Spleen (tissue), 11 donors: ENCODE data around the gene DUSP2. TPM values are rescaled to one million over a fixed set of nuclear protein-coding genes. Genes with fewer than 3 reads are reported as not detected.

Experiments
- DNase-seq: peaks from one replicate; pipeline ENCODE4 v3.0.0-alpha.2; 2020
- H3K27ac ChIP-seq, 8 donors: fragments of 200-600 bp; sonication (generic) in 7 of 8; 1 replicate in 4 of 8; 2 replicates in 4 of 8; pipeline versions ENCODE4 v1.5.0 to v1.8.0; 2016 to 2021; ENCODE audit warnings: inconsistent platforms in 4 of 8, mild to moderate bottlenecking in 4 of 8, moderate library complexity in 1 of 8
- H3K27me3 ChIP-seq, 7 donors: fragments of 200-600 bp; sonication (generic) in 6 of 7; replicated peaks in 1 of 7; 1 replicate in 4 of 7; 2 replicates in 3 of 7; pipeline versions ENCODE4 v1.5.0 to v1.8.0; 2016 to 2021; ENCODE audit warnings: inconsistent platforms in 3 of 7, mild to moderate bottlenecking in 1 of 7
- H3K36me3 ChIP-seq, 6 donors: fragments of 200-600 bp; sonication (generic) in 5 of 6; 1 replicate in 4 of 6; 2 replicates in 2 of 6; pipeline versions ENCODE4 v1.5.0 to v1.8.0; 2016 to 2021; ENCODE audit warnings: inconsistent platforms in 2 of 6
- H3K4me1 ChIP-seq, 6 donors: fragments of 200-600 bp; sonication (generic) in 5 of 6; 1 replicate in 3 of 6; 2 replicates in 3 of 6; pipeline versions ENCODE4 v1.5.0 to v1.8.0; 2016 to 2021; ENCODE audit warnings: inconsistent platforms in 3 of 6
- H3K4me3 ChIP-seq, 8 donors: fragments of 200-600 bp; sonication (generic) in 7 of 8; 1 replicate in 4 of 8; 2 replicates in 4 of 8; pipeline versions ENCODE4 v1.5.0 to v1.8.0; 2016 to 2021; ENCODE audit warnings: inconsistent platforms in 4 of 8, mild to moderate bottlenecking in 4 of 8, moderate library complexity in 2 of 8
- H3K9me3 ChIP-seq, 8 donors: fragments of 200-600 bp; sonication (generic) in 7 of 8; 1 replicate in 4 of 8; 2 replicates in 4 of 8; pipeline versions ENCODE4 v1.5.0 to v1.8.0; 2016 to 2021; ENCODE audit warnings: inconsistent platforms in 4 of 8
- POLR2A ChIP-seq, 3 donors: fragments of 450-650 bp; IDR thresholded peaks; one replicate each; pipeline ENCODE4 v1.5.1; 2017; ENCODE audit warnings: antibody characterized with exemption in 3 of 3, mild to moderate bottlenecking in 1 of 3
- POLR2AphosphoS5 ChIP-seq, 3 donors: sonication (generic); formaldehyde crosslinking; IDR thresholded peaks; one replicate each; pipeline ENCODE4 v1.5.1; 2017; ENCODE audit warnings: antibody characterized with exemption in 3 of 3
- whole genome bisulfite sequencing, 5 donors: extraction: QIAGEN DNeasy Blood & Tissue Kit in 3 of 5; methylation state at CpG; one replicate each; pipeline versions ENCODE4 v1.1.5 to v1.1.7; 2013 to 2018; 5-methylcytosine and 5-hydroxymethylcytosine counted together
- intact Hi-C: fragments of 100-400 bp; cut with DNase I; formaldehyde crosslinking; loops from one replicate; pipeline ENCODE4 v1.15.0; 2023; ENCODE audit warnings: low total_unique reads
- polyA plus RNA-seq, 3 donors: library from polyadenylated mRNA; stranded (reverse); fragments of 200-250 nt; gene quantifications; one replicate each; pipeline ENCODE4 v1.2.1, GENCODE V29; 2013
- total RNA-seq, 7 donors: library from RNA; depleted of rRNA in 3 of 7; stranded (reverse); fragments of >200 nt in 3 of 7; fragmentation: NEBNext Ultra II Directional in 4 of 7; extraction: Animal tissue kit (Norgen Biotek cat#: 25700) in 4 of 7; gene quantifications; one replicate each; pipeline versions ENCODE4 v1.1.0 to v1.2.1, GENCODE V29; 2016 to 2021
- TF ChIP-seq, protein P1 (sequence below), 11 experiments: fragments of 200-600 bp in 7 of 11; fragments of 450-650 bp in 4 of 11; sonication (generic) in 4 of 11; IDR thresholded peaks in 8 of 11; conservative IDR thresholded peaks in 3 of 11; 1 replicate in 7 of 11; 2 replicates in 4 of 11; pipeline versions ENCODE4 v1.4.0 to v1.8.0; 2016 to 2021; ENCODE audit warnings: antibody characterized with exemption in 11 of 11, inconsistent platforms in 4 of 11, mild to moderate bottlenecking in 1 of 11
- donor health status: healthy with polysubstance abuse.
- donor health status: DM: no; HTN: no; CAD: no; lungs with moderate emphysema.
- donor health status: DM: no; HTN: no; CAD: no.
- donor health status: Bipolar disorder and iron deficiency.
- donor health status: healthy.
- donor health status: DM: no; HTN: no; CAD: no.
- donor health status: DM: yes; HTN: yes; CAD: no.

The DUSP2 gene
- total and polyA plus RNA-seq, 10 donors = 24.2 to 88.0 (median 46.3) TPM

GRCh38 chr2:96124406-96125265 is 20.6 kb downstream of the DUSP2 start:
- Histone ChIP-seq H3K27me3 (peaks cover 0 to 25% (median 0%) of the 10 kb centered on the region in 7 donors), H3K9me3 (no peaks in the 10 kb centered on the region), H3K27ac (no peak overlapping the region), H3K36me3 (no peaks in the 10 kb centered on the region), H3K4me3 (no peak overlapping the region), H3K4me1 (peaks cover 0 to 12% (median 0%) of the 10 kb centered on the region in 6 donors)
- DNase-seq = no peak
- intact Hi-C loops = no loop called here
- no peak for TF ChIP-seq POLR2A (IDR thresholded peaks at IDR 0.05)
- TF ChIP-seq POLR2AphosphoS5 (IDR thresholded peaks at IDR 0.05) = no peak
- TF ChIP-seq, protein P1, sequence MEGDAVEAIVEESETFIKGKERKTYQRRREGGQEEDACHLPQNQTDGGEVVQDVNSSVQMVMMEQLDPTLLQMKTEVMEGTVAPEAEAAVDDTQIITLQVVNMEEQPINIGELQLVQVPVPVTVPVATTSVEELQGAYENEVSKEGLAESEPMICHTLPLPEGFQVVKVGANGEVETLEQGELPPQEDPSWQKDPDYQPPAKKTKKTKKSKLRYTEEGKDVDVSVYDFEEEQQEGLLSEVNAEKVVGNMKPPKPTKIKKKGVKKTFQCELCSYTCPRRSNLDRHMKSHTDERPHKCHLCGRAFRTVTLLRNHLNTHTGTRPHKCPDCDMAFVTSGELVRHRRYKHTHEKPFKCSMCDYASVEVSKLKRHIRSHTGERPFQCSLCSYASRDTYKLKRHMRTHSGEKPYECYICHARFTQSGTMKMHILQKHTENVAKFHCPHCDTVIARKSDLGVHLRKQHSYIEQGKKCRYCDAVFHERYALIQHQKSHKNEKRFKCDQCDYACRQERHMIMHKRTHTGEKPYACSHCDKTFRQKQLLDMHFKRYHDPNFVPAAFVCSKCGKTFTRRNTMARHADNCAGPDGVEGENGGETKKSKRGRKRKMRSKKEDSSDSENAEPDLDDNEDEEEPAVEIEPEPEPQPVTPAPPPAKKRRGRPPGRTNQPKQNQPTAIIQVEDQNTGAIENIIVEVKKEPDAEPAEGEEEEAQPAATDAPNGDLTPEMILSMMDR (IDR thresholded peaks at IDR 0.05 in 8 of 11, conservative IDR thresholded peaks at IDR 0.05 in 3 of 11) = no peak
- WGBS, 5 donors = 88 to 95% (median 93%) methylated on average over 14 of the region's 14 CpGs

DNA sequence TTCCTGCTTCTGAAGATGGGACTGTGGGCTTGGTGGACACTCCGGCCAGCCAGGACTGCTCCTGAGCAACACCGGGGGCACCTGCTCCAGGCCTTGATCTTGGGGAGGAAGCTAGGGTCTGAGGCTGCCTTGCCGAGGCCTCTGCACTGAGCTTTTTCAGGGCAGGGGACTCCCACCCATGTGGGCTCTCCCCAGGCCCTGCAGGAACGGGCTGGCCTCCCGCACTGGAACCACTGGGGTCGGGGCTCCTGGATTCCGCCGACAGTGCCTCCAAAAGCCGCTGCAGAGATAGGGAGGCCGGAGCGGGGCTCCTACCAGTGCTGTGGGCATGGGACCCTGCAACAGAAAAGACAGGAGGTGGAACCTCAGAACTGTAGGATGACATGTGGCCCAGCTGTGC is 21.3 kb downstream of the DUSP2 start:
- Histone ChIP-seq H3K27me3 (peaks cover 0 to 32% (median 0%) of the 10 kb centered on the region in 7 donors), H3K9me3 (no peaks in the 10 kb centered on the region), H3K36me3 (no peaks in the 10 kb centered on the region), H3K4me3 (no peak overlapping the region), H3K4me1 (peaks cover 0 to 13% (median 0%) of the 10 kb centered on the region in 6 donors), H3K27ac (no peak overlapping the region)
- intact Hi-C loops = no loop called here
- DNase-seq = no peak
- 86 to 94% (median 92%) methylated on average over 3 to 11 of the region's 11 CpGs for WGBS, 5 donors
- no peak for TF ChIP-seq POLR2AphosphoS5 (IDR thresholded peaks at IDR 0.05)
- TF ChIP-seq, protein P1 (IDR thresholded peaks at IDR 0.05 in 8 of 11, conservative IDR thresholded peaks at IDR 0.05 in 3 of 11) = no peak
- TF ChIP-seq POLR2A (IDR thresholded peaks at IDR 0.05) = no peak

GRCh38 chr2:96123290-96123689 is 21.9 kb downstream of the DUSP2 start:
- H3K9me3 ChIP-seq = no peaks in the 10 kb centered on the region
- no peak for DNase-seq
- intact Hi-C loops = no loop called here
- H3K27me3 ChIP-seq = peaks cover 0 to 39% (median 2%) of the 10 kb centered on the region in 7 donors
- WGBS, 5 donors = 84 to 100% (median 91%) methylated on average over 1 of the region's 1 CpG; no CpG with 5 or more reads in 1 of the 5 donors
- no peak overlapping the region for H3K4me3 ChIP-seq
- no peak overlapping the region for H3K27ac ChIP-seq
- TF ChIP-seq POLR2A (IDR thresholded peaks at IDR 0.05) (no peak), POLR2AphosphoS5 (IDR thresholded peaks at IDR 0.05) (no peak)
- TF ChIP-seq, protein P1 (IDR thresholded peaks at IDR 0.05 in 8 of 11, conservative IDR thresholded peaks at IDR 0.05 in 3 of 11) = no peak
- peaks cover 0 to 13% (median 0%) of the 10 kb centered on the region in 6 donors for H3K4me1 ChIP-seq
- no peaks in the 10 kb centered on the region for H3K36me3 ChIP-seq

DNA sequence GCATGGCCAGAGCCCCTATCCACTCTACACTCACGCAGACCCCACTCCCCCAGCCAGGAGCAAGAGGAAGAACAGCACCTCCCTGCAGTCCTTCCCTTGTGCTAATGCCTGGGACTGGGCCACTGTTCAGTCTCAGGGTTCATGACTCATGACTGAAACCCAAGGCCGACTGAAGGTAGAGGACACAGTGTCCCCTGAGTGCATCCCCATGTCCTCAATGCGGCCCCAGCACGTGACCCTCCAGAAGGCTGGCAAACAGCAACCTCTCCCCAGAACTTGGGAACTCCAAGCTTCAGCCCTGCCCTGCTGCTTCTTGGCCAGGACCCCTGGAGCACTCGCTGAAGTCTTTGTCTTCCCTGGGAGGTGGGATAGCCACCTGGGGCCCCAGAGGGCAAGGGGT is 22.8 kb downstream of the DUSP2 start:
- H3K4me1 ChIP-seq = peaks cover under 1 to 18% (median 4%) of the 10 kb centered on the region in 6 donors
- H3K27me3 ChIP-seq = peaks cover 0 to 48% (median 9%) of the 10 kb centered on the region in 7 donors
- TF ChIP-seq POLR2A (IDR thresholded peaks at IDR 0.05) = no peak
- TF ChIP-seq, protein P1 (IDR thresholded peaks at IDR 0.05 in 8 of 11, conservative IDR thresholded peaks at IDR 0.05 in 3 of 11) = no peak
- TF ChIP-seq POLR2AphosphoS5 (IDR thresholded peaks at IDR 0.05) = no peak
- no peak overlapping the region for H3K27ac ChIP-seq
- H3K4me3 ChIP-seq = no peak overlapping the region
- DNase-seq = no peak
- no peaks in the 10 kb centered on the region for H3K9me3 ChIP-seq
- 75 to 91% (median 88%) methylated on average over 4 to 5 of the region's 5 CpGs for WGBS, 5 donors
- H3K36me3 ChIP-seq = no peaks in the 10 kb centered on the region
- intact Hi-C loops = no loop called here
